GM18858 (cell line): ENCODE results near the gene HLA-B.

ENCODE experiments used
- ATAC-seq: cut with Tn5 transposase; IDR thresholded peaks from one replicate; pipeline ENCODE4 v1.9.1; 2021; ENCODE audit not compliant: unreplicated experiment

Gene HLA-B

GRCh38 chr6:31353384-31353945, 3.5 kb downstream of the HLA-B start:
- ATAC-seq = no peak

- no peak for ATAC-seq
Measured at GRCh38 chr6:31352683-31353383, 4.1 kb downstream of the HLA-B start.

GRCh38 chr6:31352310-31352682, 4.7 kb downstream of the HLA-B start:
- no peak for ATAC-seq

- ATAC-seq = no peak
Measured at GRCh38 chr6:31351401-31352309, 5.3 kb downstream of the HLA-B start.

- no peak for ATAC-seq
Measured at GRCh38 chr6:31351033-31351380, 6.0 kb downstream of the HLA-B start.

GRCh38 chr6:31350196-31351032, 6.6 kb downstream of the HLA-B start:
- no peak for ATAC-seq

- ATAC-seq = no peak
Measured at GRCh38 chr6:31349301-31349700, 7.7 kb downstream of the HLA-B start.

- ATAC-seq = no peak
Measured at GRCh38 chr6:31345026-31345730, 11.8 kb downstream of the HLA-B start.

GRCh38 chr6:31340228-31340627, 16.8 kb downstream of the HLA-B start:
- ATAC-seq = no peak

GRCh38 chr6:31339210-31339609, 17.8 kb downstream of the HLA-B start:
- ATAC-seq = no peak

GRCh38 chr6:31336896-31337496, 20.0 kb downstream of the HLA-B start:
- ATAC-seq = no peak

- ATAC-seq = no peak
Measured at GRCh38 chr6:31332637-31333602, 24.1 kb downstream of the HLA-B start.

GRCh38 chr6:31328355-31328960, 28.5 kb downstream of the HLA-B start:
- ATAC-seq = no peak

- ATAC-seq = no peak
Measured at GRCh38 chr6:31321820-31322219, 35.2 kb downstream of the HLA-B start.

- ATAC-seq = no peak
Measured at GRCh38 chr6:31321005-31321707, 35.8 kb downstream of the HLA-B start.

GRCh38 chr6:31317036-31317435, 39.9 kb downstream of the HLA-B start:
- ATAC-seq = no peak

GRCh38 chr6:31309641-31310040, 47.3 kb downstream of the HLA-B start:
- no peak for ATAC-seq

- ATAC-seq = no peak
Measured at GRCh38 chr6:31308845-31309175, 48.2 kb downstream of the HLA-B start.
